GM18511 (cell line): ENCODE data around the gene EDN3.

ENCODE experiments used
- ATAC-seq: cut with Tn5 transposase; IDR thresholded peaks from one replicate; pipeline ENCODE4 v1.9.1; 2021; ENCODE audit warnings: mild to moderate bottlenecking, moderate library complexity; ENCODE audit not compliant: unreplicated experiment

EDN3 gene

GRCh38 chr20:59300333-59301081 lies at the start of gene EDN3:
Gene EDN3, plus strand, starts transcription at chr20:59300611. Its CDS starts 202 bp downstream, at chr20:59300813.
- no peak for ATAC-seq

- ATAC-seq = no peak
Measured at GRCh38 chr20:59253325-59253724, 47.1 kb upstream of the EDN3 start.

GRCh38 chr20:59253779-59254319 lies 46.6 kb upstream of the EDN3 start:
- no peak for ATAC-seq

GRCh38 chr20:59255256-59255655 lies 45.2 kb upstream of the EDN3 start:
- no peak for ATAC-seq

GRCh38 chr20:59258221-59258621 lies 42.2 kb upstream of the EDN3 start:
- ATAC-seq = no peak

- no peak for ATAC-seq
Measured at GRCh38 chr20:59259946-59260345, 40.5 kb upstream of the EDN3 start.

GRCh38 chr20:59265298-59265697 lies 35.1 kb upstream of the EDN3 start:
- ATAC-seq = no peak

GRCh38 chr20:59268870-59269269 lies 31.5 kb upstream of the EDN3 start:
- no peak for ATAC-seq

GRCh38 chr20:59269411-59270025 lies 30.9 kb upstream of the EDN3 start:
- ATAC-seq = no peak

GRCh38 chr20:59270380-59270779 lies 30.0 kb upstream of the EDN3 start:
- ATAC-seq = no peak

- no peak for ATAC-seq
Measured at GRCh38 chr20:59273739-59274357, 26.6 kb upstream of the EDN3 start.

GRCh38 chr20:59276938-59277337 lies 23.5 kb upstream of the EDN3 start:
- no peak for ATAC-seq

- no peak for ATAC-seq
Measured at GRCh38 chr20:59284470-59284869, 15.9 kb upstream of the EDN3 start.

GRCh38 chr20:59289994-59290393 lies 10.4 kb upstream of the EDN3 start:
- no peak for ATAC-seq

- ATAC-seq = no peak
Measured at GRCh38 chr20:59291740-59292383, 8.5 kb upstream of the EDN3 start.

GRCh38 chr20:59295531-59295930 lies 4.9 kb upstream of the EDN3 start:
- no peak for ATAC-seq

GRCh38 chr20:59297686-59298085 lies 2.7 kb upstream of the EDN3 start:
- no peak for ATAC-seq

GRCh38 chr20:59299945-59300332 lies 472 bp upstream of the EDN3 start:
- ATAC-seq = no peak

GRCh38 chr20:59301343-59302007 lies 1.1 kb downstream of the EDN3 start:
- ATAC-seq = no peak

- no peak for ATAC-seq
Measured at GRCh38 chr20:59305908-59306655, 5.7 kb downstream of the EDN3 start.
